Neuronal stem cell (in vitro differentiated cells): Measurements from ENCODE around the gene LCE1B.

ENCODE experiments used
- DNase-seq: peaks from one replicate; pipeline ENCODE4 v3.0.0-alpha.2; 2013; ENCODE audit warnings: low spot score
- H2AFZ ChIP-seq: one replicate; pipeline ENCODE4 v1.6.1; 2013; ENCODE audit warnings: mild to moderate bottlenecking, low read length, inconsistent platforms
- H2AK5ac ChIP-seq: 2 replicates; pipeline ENCODE4 v1.6.1; 2013; ENCODE audit warnings: low read depth, mild to moderate bottlenecking, inconsistent platforms, low read length, moderate library complexity, mixed read lengths
- H2BK120ac ChIP-seq: 2 replicates; pipeline ENCODE4 v1.6.1; 2013; ENCODE audit warnings: low read depth, mild to moderate bottlenecking, inconsistent platforms, low read length, moderate library complexity, mixed read lengths
- H2BK12ac ChIP-seq: one replicate; pipeline ENCODE4 v1.6.1; 2013; ENCODE audit warnings: low read length, inconsistent platforms
- H2BK15ac ChIP-seq: 2 replicates; pipeline ENCODE4 v1.6.1; 2013; ENCODE audit warnings: mild to moderate bottlenecking, low read length, inconsistent platforms, mixed read lengths
- H2BK5ac ChIP-seq: one replicate; pipeline ENCODE4 v1.6.1; 2013; ENCODE audit warnings: inconsistent platforms, mild to moderate bottlenecking, low read length, moderate library complexity
- H3K14ac ChIP-seq: one replicate; pipeline ENCODE4 v1.6.1; 2013; ENCODE audit warnings: low read length, inconsistent platforms
- H3K18ac ChIP-seq: 2 replicates; pipeline ENCODE4 v1.6.1; 2013; ENCODE audit warnings: low read length, inconsistent platforms
- H3K23ac ChIP-seq: 2 replicates; pipeline ENCODE4 v1.6.1; 2013; ENCODE audit warnings: low read depth, mild to moderate bottlenecking, mixed read lengths, low read length, inconsistent platforms; ENCODE audit not compliant: poor library complexity
- H3K27ac ChIP-seq: replicated peaks from 3 replicates; pipeline ENCODE4 v1.5.1; 2013; ENCODE audit warnings: low read length, inconsistent platforms
- H3K27me3 ChIP-seq, 3 experiments: 2 replicates each; pipeline ENCODE4 v1.6.1; 2013; ENCODE audit warnings: low read length in 3 of 3, mild to moderate bottlenecking in 2 of 3, inconsistent platforms in 1 of 3, low read depth in 1 of 3, mixed read lengths in 1 of 3, moderate library complexity in 1 of 3; ENCODE audit not compliant: control insufficient read depth in 3 of 3, insufficient read depth in 3 of 3
- H3K36me3 ChIP-seq, 2 donors: replicated peaks in 1 of 2; 2 replicates each; pipeline ENCODE4 v1.6.1; 2013; ENCODE audit warnings: low read length in 2 of 2; ENCODE audit not compliant: control insufficient read depth in 2 of 2, insufficient read depth in 2 of 2
- H3K4ac ChIP-seq: 2 replicates; pipeline ENCODE4 v1.6.1; 2013; ENCODE audit warnings: inconsistent platforms, mild to moderate bottlenecking, low read length, moderate library complexity
- H3K4me1 ChIP-seq, 2 donors: 1 replicate in 1 of 2; 2 replicates in 1 of 2; pipeline ENCODE4 v1.6.1; 2013; ENCODE audit warnings: low read length in 2 of 2, low read depth in 1 of 2; ENCODE audit not compliant: control insufficient read depth in 2 of 2, insufficient read depth in 1 of 2
- H3K4me2 ChIP-seq: one replicate; pipeline ENCODE4 v1.6.1; 2013; ENCODE audit warnings: mild to moderate bottlenecking, low read length, inconsistent platforms; ENCODE audit not compliant: insufficient read depth, poor library complexity, severe bottlenecking
- H3K4me3 ChIP-seq, 2 donors: 2 replicates each; pipeline ENCODE4 v1.5.1; 2013; ENCODE audit warnings: low read length in 2 of 2, mild to moderate bottlenecking in 2 of 2, inconsistent platforms in 1 of 2, moderate library complexity in 1 of 2
- H3K79me1 ChIP-seq: one replicate; pipeline ENCODE4 v1.6.1; 2013; ENCODE audit warnings: low read depth, mild to moderate bottlenecking, inconsistent platforms, low read length, moderate library complexity
- H3K9ac ChIP-seq: one replicate; pipeline ENCODE4 v1.6.1; 2013; ENCODE audit warnings: mild to moderate bottlenecking, low read depth, low read length, inconsistent platforms; ENCODE audit not compliant: poor library complexity
- H3K9me3 ChIP-seq, 2 donors: replicated peaks in 1 of 2; 2 replicates each; pipeline versions ENCODE3 to v1.6.1; 2013; ENCODE audit warnings: low read length in 2 of 2, mild to moderate bottlenecking in 2 of 2, inconsistent platforms in 1 of 2, low read depth in 1 of 2, mixed read lengths in 1 of 2, moderate library complexity in 1 of 2; ENCODE audit not compliant: control insufficient read depth in 2 of 2, insufficient read depth in 1 of 2
- H4K8ac ChIP-seq: one replicate; pipeline ENCODE4 v1.6.1; 2013; ENCODE audit warnings: low read depth, mild to moderate bottlenecking, inconsistent platforms, low read length, moderate library complexity
- H4K91ac ChIP-seq: one replicate; pipeline ENCODE4 v1.6.1; 2013; ENCODE audit warnings: low read length, low read depth, mild to moderate bottlenecking, inconsistent platforms; ENCODE audit not compliant: poor library complexity
- WGBS, 2 donors: extraction: QIAGEN DNeasy Blood & Tissue Kit; methylation state at CpG; one replicate each; pipeline ENCODE4 v1.1.7; 2013; ENCODE audit warnings: missing lambda C conversion rate in 2 of 2, mixed read lengths in 1 of 2; ENCODE audit not compliant: insufficient read length in 2 of 2, insufficient replicate concordance in 1 of 2; ENCODE audit errors: extremely low coverage in 2 of 2; 5-methylcytosine and 5-hydroxymethylcytosine counted together

Gene LCE1B

DNA sequence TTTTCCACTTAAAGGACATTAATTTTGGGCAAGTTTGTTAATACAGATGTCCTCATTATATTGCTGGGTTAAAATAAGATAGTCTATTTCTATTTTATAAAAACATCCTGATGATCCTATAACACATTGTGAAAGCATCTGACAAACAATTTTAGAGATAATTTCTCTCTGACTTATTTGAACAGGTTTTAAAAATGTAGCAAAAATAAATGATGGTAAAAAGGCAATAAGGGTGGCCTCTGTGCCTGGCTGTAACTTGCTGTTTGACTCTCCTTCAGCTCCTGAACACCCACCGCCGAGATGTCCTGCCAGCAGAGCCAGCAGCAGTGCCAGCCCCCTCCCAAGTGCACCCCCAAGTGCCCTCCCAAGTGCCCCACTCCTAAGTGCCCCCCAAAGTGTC is 15.4 kb downstream of the LCE1B start, which contains the start of gene LCE1A:
Gene LCE1A (plus strand): TSS at position 301 of the 400 bp plus-strand sequence. CDS start 0 bp downstream, at position 301.
- H2BK120ac ChIP-seq = no peak within 1 kb of the TSS
- no peaks in the 10 kb centered on the region for H3K27me3 ChIP-seq
- no peak within 1 kb of the TSS for H2AFZ ChIP-seq
- H3K23ac ChIP-seq = no peak within 1 kb of the TSS
- no CpG with 5 or more reads among the region's 2 CpGs for WGBS, 2 donors
- no peak within 1 kb of the TSS for H3K4me3 ChIP-seq
- no peaks in the 10 kb centered on the region for H3K36me3 ChIP-seq
- H4K8ac ChIP-seq = no peak within 1 kb of the TSS
- H3K27ac ChIP-seq = no peak within 1 kb of the TSS
- H3K79me1 ChIP-seq = no peaks in the 10 kb centered on the region
- H2BK5ac ChIP-seq = no peak within 1 kb of the TSS
- H3K14ac ChIP-seq = no peak within 1 kb of the TSS
- DNase-seq = no peak
- no peak within 1 kb of the TSS for H3K4me2 ChIP-seq
- H3K9me3 ChIP-seq = peaks cover 0 to 8% of the 10 kb centered on the region in 2 donors
- H2BK12ac ChIP-seq = no peak within 1 kb of the TSS
- H3K18ac ChIP-seq = no peak within 1 kb of the TSS
- H3K9ac ChIP-seq = no peak within 1 kb of the TSS
- H3K4me1 ChIP-seq = no peaks in the 10 kb centered on the region
- no peak within 1 kb of the TSS for H2AK5ac ChIP-seq
- H4K91ac ChIP-seq = no peak within 1 kb of the TSS
- H2BK15ac ChIP-seq = no peak within 1 kb of the TSS
- H3K4ac ChIP-seq = no peak within 1 kb of the TSS

- H3K79me1 ChIP-seq = no peaks in the 10 kb centered on the region
- H3K36me3 ChIP-seq = no peaks in the 10 kb centered on the region
- H3K4ac ChIP-seq = no peak overlapping the region
- no peak overlapping the region for H2AK5ac ChIP-seq
- H2BK120ac ChIP-seq = no peak overlapping the region
- no CpG with 5 or more reads among the region's 2 CpGs for WGBS, 2 donors
- H2BK12ac ChIP-seq = no peak overlapping the region
- no peak overlapping the region for H3K23ac ChIP-seq
- peaks cover 0 to 8% of the 10 kb centered on the region in 2 donors for H3K9me3 ChIP-seq
- no peak overlapping the region for H3K27ac ChIP-seq
- H3K4me3 ChIP-seq = no peak overlapping the region
- no peaks in the 10 kb centered on the region for H3K4me1 ChIP-seq
- H3K27me3 ChIP-seq = no peaks in the 10 kb centered on the region
- H4K91ac ChIP-seq = no peak overlapping the region
- no peak overlapping the region for H3K18ac ChIP-seq
- H3K4me2 ChIP-seq = no peak overlapping the region
- no peak overlapping the region for H2BK15ac ChIP-seq
- no peak overlapping the region for H3K14ac ChIP-seq
- no peak overlapping the region for H4K8ac ChIP-seq
- no peak overlapping the region for H2AFZ ChIP-seq
- H3K9ac ChIP-seq = no peak overlapping the region
- no peak overlapping the region for H2BK5ac ChIP-seq
- no peak for DNase-seq
Measured at GRCh38 chr1:152836870-152837269, 25.1 kb downstream of the LCE1B start.

DNA sequence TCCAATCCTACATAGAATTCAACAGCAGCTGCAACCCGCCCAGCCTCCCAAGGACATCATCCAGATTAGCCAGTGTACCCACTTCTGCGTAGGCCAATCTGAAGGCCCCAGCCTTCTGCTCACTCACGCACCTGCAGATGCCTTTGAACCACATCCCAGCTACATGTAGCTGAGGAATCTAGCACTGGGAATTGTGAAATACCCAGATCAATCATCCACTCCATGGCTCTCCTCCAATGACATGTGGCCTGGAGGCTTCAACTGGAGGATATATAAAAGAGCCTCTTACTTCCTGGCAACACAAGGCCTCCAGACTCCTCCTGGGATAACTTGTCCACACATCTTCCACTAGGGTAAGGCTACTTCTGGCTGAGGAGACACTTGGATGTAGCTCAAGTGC is 30.8 kb downstream of the LCE1B start, which contains the start of gene LCE6A:
Gene LCE6A (plus strand): TSS at position 301 of the 400 bp plus-strand sequence. CDS start 665 bp downstream, outside the sequence.
- Histone ChIP-seq H2BK5ac (no peak within 1 kb of the TSS), H3K23ac (no peak within 1 kb of the TSS), H3K18ac (no peak within 1 kb of the TSS), H4K91ac (no peak within 1 kb of the TSS), H2BK12ac (no peak within 1 kb of the TSS), H3K36me3 (no peaks in the 10 kb centered on the region), H3K79me1 (no peaks in the 10 kb centered on the region), H3K9me3 (peaks cover 0 to 21% of the 10 kb centered on the region in 2 donors), H3K4ac (no peak within 1 kb of the TSS), H3K27ac (no peak within 1 kb of the TSS), H3K4me2 (no peak within 1 kb of the TSS), H3K14ac (no peak within 1 kb of the TSS), H3K27me3 (no peaks in the 10 kb centered on the region), H2BK15ac (no peak within 1 kb of the TSS), H2BK120ac (no peak within 1 kb of the TSS), H3K4me1 (no peaks in the 10 kb centered on the region), H3K9ac (no peak within 1 kb of the TSS), H4K8ac (no peak within 1 kb of the TSS), H2AK5ac (no peak within 1 kb of the TSS), H3K4me3 (peak within 1 kb of the TSS in 1 of 2 donors; percentile 25), H2AFZ (no peak within 1 kb of the TSS)
- WGBS, 2 donors = no CpG with 5 or more reads among the region's 3 CpGs
- DNase-seq = no peak

GRCh38 chr1:152855661-152856060 is 43.9 kb downstream of the LCE1B start:
- Histone ChIP-seq H3K4ac (no peak overlapping the region), H3K9ac (no peak overlapping the region), H3K4me2 (no peak overlapping the region), H3K23ac (no peak overlapping the region), H3K4me1 (no peaks in the 10 kb centered on the region), H3K18ac (no peak overlapping the region), H2AFZ (no peak overlapping the region), H4K91ac (no peak overlapping the region), H2BK120ac (no peak overlapping the region), H3K9me3 (peaks cover 0 to 11% of the 10 kb centered on the region in 2 donors), H3K36me3 (no peaks in the 10 kb centered on the region), H3K79me1 (no peaks in the 10 kb centered on the region), H3K27ac (no peak overlapping the region), H3K14ac (no peak overlapping the region), H2AK5ac (no peak overlapping the region), H4K8ac (no peak overlapping the region), H2BK12ac (no peak overlapping the region), H3K27me3 (no peaks in the 10 kb centered on the region), H3K4me3 (no peak overlapping the region), H2BK15ac (no peak overlapping the region), H2BK5ac (no peak overlapping the region)
- WGBS, 2 donors = no CpG with 5 or more reads among the region's 2 CpGs
- DNase-seq = no peak
